Astrocyte (in vitro differentiated cells and primary cell): ENCODE data around the gene CTSD. TPM values are rescaled to one million over a fixed set of nuclear protein-coding genes. Genes with fewer than 3 reads are reported as not detected.

Experiments used
- DNase-seq: peaks from one replicate; pipeline ENCODE4 v3.0.0-alpha.2; 2010; ENCODE audit warnings: low read depth
- FAIRE-seq: peaks from 2 replicates; lab custom pipeline; 2011; peaks lifted over from hg19 to GRCh38; lab: Jason Lieb, UNC
- H2AFZ ChIP-seq: 2 replicates; pipeline ENCODE4 v1.6.0; 2012; ENCODE audit warnings: low read depth, low read length, inconsistent platforms
- H3K27ac ChIP-seq: 2 replicates; pipeline ENCODE4 v1.5.1; 2011; ENCODE audit warnings: low read depth, low read length, inconsistent platforms
- H3K27me3 ChIP-seq: 2 replicates; pipeline ENCODE4 v1.6.0; 2011; ENCODE audit warnings: low read length, inconsistent platforms; ENCODE audit not compliant: insufficient read depth
- H3K36me3 ChIP-seq: 2 replicates; pipeline ENCODE4 v1.5.1; 2011; ENCODE audit warnings: low read length, inconsistent platforms; ENCODE audit not compliant: insufficient read depth
- H3K4me1 ChIP-seq: 2 replicates; pipeline ENCODE4 v1.5.1; 2011; ENCODE audit warnings: low read length, inconsistent platforms; ENCODE audit not compliant: insufficient read depth
- H3K4me2 ChIP-seq: 2 replicates; pipeline ENCODE4 v1.6.0; 2012; ENCODE audit warnings: low read length, inconsistent platforms
- H3K4me3 ChIP-seq: 2 replicates; pipeline ENCODE4 v1.5.1; 2011; ENCODE audit warnings: low read depth, mild to moderate bottlenecking, low read length, inconsistent platforms; ENCODE audit not compliant: insufficient read depth
- H3K79me2 ChIP-seq: 2 replicates; pipeline ENCODE4 v1.6.0; 2012; ENCODE audit warnings: mild to moderate bottlenecking, low read length, inconsistent platforms; ENCODE audit not compliant: insufficient read depth
- H3K9ac ChIP-seq: 2 replicates; pipeline ENCODE4 v1.6.0; 2012; ENCODE audit warnings: mild to moderate bottlenecking, low read length, inconsistent platforms
- H3K9me3 ChIP-seq: 2 replicates; pipeline ENCODE4 v1.5.1; 2012; ENCODE audit warnings: low read depth, mild to moderate bottlenecking, low read length, inconsistent platforms; ENCODE audit not compliant: insufficient read depth
- H4K20me1 ChIP-seq: 2 replicates; pipeline ENCODE4 v1.6.0; 2012; ENCODE audit warnings: low read length, inconsistent platforms; ENCODE audit not compliant: insufficient read depth
- H3K27ac Mint-ChIP-seq: one replicate; pipeline ENCODE4 v1.8.0; 2021; ENCODE audit warnings: mild to moderate bottlenecking, mixed read lengths; ENCODE audit not compliant: unreplicated experiment
- H3K27me3 Mint-ChIP-seq: one replicate; pipeline ENCODE4 v1.8.0; 2021; ENCODE audit warnings: low read depth, mixed read lengths; ENCODE audit not compliant: unreplicated experiment
- H3K36me3 Mint-ChIP-seq: one replicate; pipeline ENCODE4 v1.8.0; 2021; ENCODE audit warnings: low read depth, mixed read lengths; ENCODE audit not compliant: unreplicated experiment
- H3K4me1 Mint-ChIP-seq: one replicate; pipeline ENCODE4 v1.8.0; 2021; ENCODE audit warnings: low read depth, mixed read lengths; ENCODE audit not compliant: unreplicated experiment
- H3K4me3 Mint-ChIP-seq: one replicate; pipeline ENCODE4 v1.8.0; 2021; ENCODE audit warnings: mild to moderate bottlenecking, moderate library complexity, mixed read lengths; ENCODE audit not compliant: unreplicated experiment
- H3K9me3 Mint-ChIP-seq: one replicate; pipeline ENCODE4 v1.8.0; 2021; ENCODE audit warnings: mild to moderate bottlenecking, mixed read lengths; ENCODE audit not compliant: unreplicated experiment
- EZH2 ChIP-seq: IDR thresholded peaks from 2 replicates; pipeline ENCODE4 v1.6.1; 2012; ENCODE audit warnings: mild to moderate bottlenecking, low read length, inconsistent platforms; ENCODE audit not compliant: insufficient read depth
- total RNA-seq: library from RNA; stranded (reverse); gene quantifications from 2 replicates; pipeline ENCODE4 v1.2.1, GENCODE V29; 2021
- TF ChIP-seq, protein P1 (sequence below): IDR thresholded peaks from 2 replicates; pipeline ENCODE4 v1.5.1; 2011; ENCODE audit warnings: low read depth, mild to moderate bottlenecking, inconsistent platforms, low read length, moderate library complexity; ENCODE audit not compliant: insufficient read depth

CTSD gene
- total RNA-seq, 1 donor from 2014 or later: 290 TPM

DNA sequence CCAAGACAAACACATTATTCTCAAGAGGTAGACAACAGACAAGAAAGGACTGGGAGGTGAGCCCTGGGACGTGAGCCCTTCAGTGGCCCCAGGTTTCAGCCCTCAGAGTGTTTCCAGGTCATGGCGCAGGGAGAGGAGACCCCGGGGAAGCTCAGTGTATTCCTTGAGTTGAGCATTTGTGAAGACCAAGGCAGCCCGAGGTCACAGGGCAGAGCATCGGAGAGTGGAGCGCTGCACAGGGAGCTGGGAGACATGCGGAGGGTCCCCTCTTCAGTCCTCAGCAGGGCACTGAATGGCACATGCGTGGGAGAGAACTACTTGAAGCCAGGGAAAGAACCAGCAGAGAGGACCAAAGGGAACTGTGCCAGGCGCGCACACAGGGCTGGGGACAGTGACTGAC, 55.0 kb downstream of the CTSD start:
- Histone ChIP-seq H3K4me2 (no peak overlapping the region), H4K20me1 (no peaks in the 10 kb centered on the region), H3K4me1 (no peaks in the 10 kb centered on the region), H3K27me3 (peaks cover 29% of the 10 kb centered on the region), H3K79me2 (no peaks in the 10 kb centered on the region), H3K27ac (no peak overlapping the region), H3K4me3 (no peak overlapping the region), H3K9me3 (no peaks in the 10 kb centered on the region), H3K36me3 (no peaks in the 10 kb centered on the region), H3K9ac (no peak overlapping the region), H2AFZ (no peak overlapping the region)
- TF ChIP-seq EZH2: no peak
- TF ChIP-seq, protein P1, sequence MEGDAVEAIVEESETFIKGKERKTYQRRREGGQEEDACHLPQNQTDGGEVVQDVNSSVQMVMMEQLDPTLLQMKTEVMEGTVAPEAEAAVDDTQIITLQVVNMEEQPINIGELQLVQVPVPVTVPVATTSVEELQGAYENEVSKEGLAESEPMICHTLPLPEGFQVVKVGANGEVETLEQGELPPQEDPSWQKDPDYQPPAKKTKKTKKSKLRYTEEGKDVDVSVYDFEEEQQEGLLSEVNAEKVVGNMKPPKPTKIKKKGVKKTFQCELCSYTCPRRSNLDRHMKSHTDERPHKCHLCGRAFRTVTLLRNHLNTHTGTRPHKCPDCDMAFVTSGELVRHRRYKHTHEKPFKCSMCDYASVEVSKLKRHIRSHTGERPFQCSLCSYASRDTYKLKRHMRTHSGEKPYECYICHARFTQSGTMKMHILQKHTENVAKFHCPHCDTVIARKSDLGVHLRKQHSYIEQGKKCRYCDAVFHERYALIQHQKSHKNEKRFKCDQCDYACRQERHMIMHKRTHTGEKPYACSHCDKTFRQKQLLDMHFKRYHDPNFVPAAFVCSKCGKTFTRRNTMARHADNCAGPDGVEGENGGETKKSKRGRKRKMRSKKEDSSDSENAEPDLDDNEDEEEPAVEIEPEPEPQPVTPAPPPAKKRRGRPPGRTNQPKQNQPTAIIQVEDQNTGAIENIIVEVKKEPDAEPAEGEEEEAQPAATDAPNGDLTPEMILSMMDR: no peak
- H3K36me3 Mint-ChIP-seq: peaks cover 4% of the 10 kb centered on the region
- H3K4me1 Mint-ChIP-seq: peaks cover 9% of the 10 kb centered on the region
- H3K9me3 Mint-ChIP-seq: peaks cover 1% of the 10 kb centered on the region
- no peak overlapping the region for H3K27ac Mint-ChIP-seq
- FAIRE-seq (no peak), DNase-seq (no peak)
- no peak overlapping the region for H3K4me3 Mint-ChIP-seq
- H3K27me3 Mint-ChIP-seq: peaks cover 63% of the 10 kb centered on the region

DNA sequence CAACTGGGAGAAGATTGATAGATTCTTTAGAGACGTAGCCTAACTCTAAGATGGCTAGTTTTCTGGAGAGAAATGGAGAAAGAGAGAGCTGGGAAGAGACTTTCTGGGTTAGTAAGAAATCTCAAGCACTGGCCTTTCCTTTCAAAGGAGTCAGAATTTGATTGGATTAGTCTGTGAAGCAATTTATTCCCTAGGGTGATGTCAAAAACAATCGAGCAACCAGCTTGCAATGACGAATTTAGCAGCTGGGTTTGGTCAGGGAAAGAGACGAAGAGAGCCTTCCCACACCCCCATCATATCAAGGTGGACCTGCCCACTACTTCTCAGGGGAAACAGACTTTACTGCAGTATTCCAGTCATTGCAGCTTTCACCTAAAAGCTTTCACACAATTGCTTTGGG, 56.0 kb downstream of the CTSD start:
- H3K79me2 ChIP-seq: no peaks in the 10 kb centered on the region
- no peaks in the 10 kb centered on the region for H4K20me1 ChIP-seq
- no peak overlapping the region for H3K4me2 ChIP-seq
- peaks cover 29% of the 10 kb centered on the region for H3K27me3 ChIP-seq
- no peak overlapping the region for H2AFZ ChIP-seq
- no peaks in the 10 kb centered on the region for H3K36me3 ChIP-seq
- H3K27ac ChIP-seq: no peak overlapping the region
- Mint-ChIP-seq H3K4me1 (peaks cover 9% of the 10 kb centered on the region), H3K27ac (no peak overlapping the region), H3K36me3 (peaks cover 4% of the 10 kb centered on the region), H3K27me3 (peaks cover 61% of the 10 kb centered on the region), H3K9me3 (peaks cover 1% of the 10 kb centered on the region), H3K4me3 (no peak overlapping the region)
- no peak overlapping the region for H3K4me3 ChIP-seq
- FAIRE-seq (no peak), DNase-seq (no peak)
- no peaks in the 10 kb centered on the region for H3K9me3 ChIP-seq
- no peak overlapping the region for H3K9ac ChIP-seq
- H3K4me1 ChIP-seq: no peaks in the 10 kb centered on the region
- TF ChIP-seq, protein P1: no peak
- TF ChIP-seq EZH2: no peak

GRCh38 chr11:1706634-1707400, 56.9 kb downstream of the CTSD start:
- H3K36me3 ChIP-seq: no peaks in the 10 kb centered on the region

More at GRCh38 chr11:1706634-1707400, 56.9 kb downstream of the CTSD start:
- Histone ChIP-seq H3K4me2 (no peak overlapping the region), H3K9me3 (no peaks in the 10 kb centered on the region), H3K9ac (no peak overlapping the region), H3K79me2 (no peaks in the 10 kb centered on the region), H3K27ac (no peak overlapping the region), H3K27me3 (peaks cover 28% of the 10 kb centered on the region), H3K4me1 (no peaks in the 10 kb centered on the region), H3K4me3 (no peak overlapping the region), H4K20me1 (no peaks in the 10 kb centered on the region), H2AFZ (no peak overlapping the region)
- Mint-ChIP-seq H3K27ac (no peak overlapping the region), H3K4me1 (peaks cover 9% of the 10 kb centered on the region), H3K9me3 (peaks cover 2% of the 10 kb centered on the region), H3K4me3 (no peak overlapping the region), H3K36me3 (peaks cover 4% of the 10 kb centered on the region), H3K27me3 (peaks cover 58% of the 10 kb centered on the region)
- TF ChIP-seq, protein P1: no peak
- no peak for TF ChIP-seq EZH2
- no peak for FAIRE-seq
- DNase-seq: no peak
